ENCODE measurements around the gene ZNF165. TPM values are rescaled to one million over a fixed set of nuclear protein-coding genes. Genes with fewer than 3 reads are reported as not detected.
A peak's percentile ranks its signal among the peaks of the same experiment; 100 is the strongest.

The ZNF165 gene
- total and polyA plus RNA-seq, 2 donors (not counting 1 experiment from before 2014, with no cell fraction given): 0.23 to 0.33 TPM

- Histone ChIP-seq H3K27me3 (ENCODE audit: control insufficient read depth, insufficient read depth, low read length) (no peaks in the 10 kb centered on the region), H4K20me1 (ENCODE audit: control insufficient read depth, extremely low read depth, insufficient read depth, low read length) (no peaks in the 10 kb centered on the region), H3K79me2 (ENCODE audit: control insufficient read depth, insufficient read depth, low read length) (no peaks in the 10 kb centered on the region), H3K4me3 (replicated peaks in 1 of 4; ENCODE audit: control extremely low read depth in 1 of 4, insufficient read depth in 1 of 4, low read depth in 3 of 4, low read length in 4 of 4) (peak overlapping the region; percentile 69 to 89 (median 78)), H3K4me2 (ENCODE audit: extremely low read depth, insufficient read depth, low read length) (peak overlapping the region; percentile 94), H2AFZ (ENCODE audit: low read length) (peak overlapping the region; percentile 99), H3K27ac (ENCODE audit: insufficient read depth, low read length) (peak overlapping the region; percentile 69), H3K9ac (ENCODE audit: insufficient read depth, low read length) (no peak overlapping the region), H3K9me3 (ENCODE audit: control insufficient read depth, insufficient read depth, low read depth, low read length) (no peaks in the 10 kb centered on the region), H3K4me1 (ENCODE audit: control insufficient read depth, extremely low read depth, insufficient read depth, low read length) (no peaks in the 10 kb centered on the region), H3K36me3 (ENCODE audit: control insufficient read depth, insufficient read depth, low read length) (no peaks in the 10 kb centered on the region)
- DNase-seq (ENCODE audit: low read depth in 2 of 2): peak; percentile 22 to 25
- no peak for TF ChIP-seq EZH2 (IDR thresholded peaks at IDR 0.05; ENCODE audit: low read length, missing control alignments)
- TF ChIP-seq, protein P1, sequence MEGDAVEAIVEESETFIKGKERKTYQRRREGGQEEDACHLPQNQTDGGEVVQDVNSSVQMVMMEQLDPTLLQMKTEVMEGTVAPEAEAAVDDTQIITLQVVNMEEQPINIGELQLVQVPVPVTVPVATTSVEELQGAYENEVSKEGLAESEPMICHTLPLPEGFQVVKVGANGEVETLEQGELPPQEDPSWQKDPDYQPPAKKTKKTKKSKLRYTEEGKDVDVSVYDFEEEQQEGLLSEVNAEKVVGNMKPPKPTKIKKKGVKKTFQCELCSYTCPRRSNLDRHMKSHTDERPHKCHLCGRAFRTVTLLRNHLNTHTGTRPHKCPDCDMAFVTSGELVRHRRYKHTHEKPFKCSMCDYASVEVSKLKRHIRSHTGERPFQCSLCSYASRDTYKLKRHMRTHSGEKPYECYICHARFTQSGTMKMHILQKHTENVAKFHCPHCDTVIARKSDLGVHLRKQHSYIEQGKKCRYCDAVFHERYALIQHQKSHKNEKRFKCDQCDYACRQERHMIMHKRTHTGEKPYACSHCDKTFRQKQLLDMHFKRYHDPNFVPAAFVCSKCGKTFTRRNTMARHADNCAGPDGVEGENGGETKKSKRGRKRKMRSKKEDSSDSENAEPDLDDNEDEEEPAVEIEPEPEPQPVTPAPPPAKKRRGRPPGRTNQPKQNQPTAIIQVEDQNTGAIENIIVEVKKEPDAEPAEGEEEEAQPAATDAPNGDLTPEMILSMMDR (conservative IDR thresholded peaks at IDR 0.05 in 1 of 2, IDR thresholded peaks at IDR 0.05 in 1 of 2; ENCODE audit: low read depth in 1 of 2, low read length in 2 of 2): no peak
Measured at GRCh38 chr6:28105245-28105639, 24.9 kb downstream of the ZNF165 start.

DNA sequence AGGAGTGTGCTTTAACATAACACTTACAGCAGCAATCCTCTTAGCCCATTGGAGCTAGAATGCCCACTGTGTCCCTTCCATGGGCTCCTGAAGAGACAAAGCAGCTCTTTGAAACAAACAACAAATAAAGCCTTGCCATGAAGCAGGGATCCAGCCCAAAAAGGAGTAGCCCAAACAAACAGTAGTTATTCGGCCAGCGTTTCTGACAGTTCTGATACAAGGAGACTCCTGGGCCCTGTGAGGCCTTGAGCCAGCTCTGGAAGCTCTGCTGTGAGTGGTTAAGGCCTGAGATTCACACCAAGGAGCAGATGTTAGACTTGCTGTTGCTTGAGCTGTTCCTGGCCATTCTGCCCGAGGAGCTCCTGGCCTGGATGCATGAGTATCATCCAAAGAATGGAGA is 27.1 kb downstream of the ZNF165 start:
- DNase-seq (ENCODE audit: low read depth in 2 of 2): no peak
- no peaks in the 10 kb centered on the region for H4K20me1 ChIP-seq (ENCODE audit: control insufficient read depth, extremely low read depth, insufficient read depth, low read length)
- no peaks in the 10 kb centered on the region for H3K27me3 ChIP-seq (ENCODE audit: control insufficient read depth, insufficient read depth, low read length)
- TF ChIP-seq EZH2 (IDR thresholded peaks at IDR 0.05; ENCODE audit: low read length, missing control alignments): no peak
- TF ChIP-seq, protein P1 (conservative IDR thresholded peaks at IDR 0.05 in 1 of 2, IDR thresholded peaks at IDR 0.05 in 1 of 2; ENCODE audit: low read depth in 1 of 2, low read length in 2 of 2): no peak
- H3K9ac ChIP-seq (ENCODE audit: insufficient read depth, low read length): no peak overlapping the region
- no peaks in the 10 kb centered on the region for H3K4me1 ChIP-seq (ENCODE audit: control insufficient read depth, extremely low read depth, insufficient read depth, low read length)
- no peaks in the 10 kb centered on the region for H3K9me3 ChIP-seq (ENCODE audit: control insufficient read depth, insufficient read depth, low read depth, low read length)
- no peak overlapping the region for H3K4me2 ChIP-seq (ENCODE audit: extremely low read depth, insufficient read depth, low read length)
- H3K27ac ChIP-seq (ENCODE audit: insufficient read depth, low read length): no peak overlapping the region
- no peaks in the 10 kb centered on the region for H3K79me2 ChIP-seq (ENCODE audit: control insufficient read depth, insufficient read depth, low read length)
- H3K36me3 ChIP-seq (ENCODE audit: control insufficient read depth, insufficient read depth, low read length): no peaks in the 10 kb centered on the region
- no peak overlapping the region for H3K4me3 ChIP-seq (replicated peaks in 1 of 4; ENCODE audit: control extremely low read depth in 1 of 4, insufficient read depth in 1 of 4, low read depth in 3 of 4, low read length in 4 of 4)
- H2AFZ ChIP-seq (ENCODE audit: low read length): no peak overlapping the region

DNA sequence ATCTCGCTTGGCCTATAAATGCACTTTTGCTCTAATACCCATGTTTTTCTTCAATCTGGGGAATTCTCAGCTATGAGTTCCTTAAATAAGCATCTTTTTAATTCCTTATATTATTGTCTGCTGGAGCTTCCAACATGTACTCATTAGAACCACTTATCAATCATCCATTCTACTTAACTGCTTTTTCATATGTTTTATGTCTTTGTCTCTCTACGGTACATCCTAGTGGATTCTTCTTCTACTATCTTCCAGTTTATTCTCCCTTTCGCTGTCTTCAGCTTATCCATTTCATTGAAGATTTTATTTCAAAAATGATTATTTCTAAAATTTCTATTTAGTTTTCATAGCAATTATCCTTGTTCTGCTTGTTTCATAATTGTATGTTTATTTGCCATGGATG is 31.6 kb downstream of the ZNF165 start:
- Histone ChIP-seq H3K4me1 (ENCODE audit: control insufficient read depth, extremely low read depth, insufficient read depth, low read length) (no peaks in the 10 kb centered on the region), H3K4me2 (ENCODE audit: extremely low read depth, insufficient read depth, low read length) (no peak overlapping the region), H3K9ac (ENCODE audit: insufficient read depth, low read length) (no peak overlapping the region), H3K9me3 (ENCODE audit: control insufficient read depth, insufficient read depth, low read depth, low read length) (no peaks in the 10 kb centered on the region), H3K36me3 (ENCODE audit: control insufficient read depth, insufficient read depth, low read length) (peaks cover 3% of the 10 kb centered on the region), H3K27me3 (ENCODE audit: control insufficient read depth, insufficient read depth, low read length) (no peaks in the 10 kb centered on the region), H3K4me3 (replicated peaks in 1 of 4; ENCODE audit: control extremely low read depth in 1 of 4, insufficient read depth in 1 of 4, low read depth in 3 of 4, low read length in 4 of 4) (no peak overlapping the region), H4K20me1 (ENCODE audit: control insufficient read depth, extremely low read depth, insufficient read depth, low read length) (no peaks in the 10 kb centered on the region), H2AFZ (ENCODE audit: low read length) (no peak overlapping the region), H3K27ac (ENCODE audit: insufficient read depth, low read length) (no peak overlapping the region), H3K79me2 (ENCODE audit: control insufficient read depth, insufficient read depth, low read length) (no peaks in the 10 kb centered on the region)
- DNase-seq (ENCODE audit: low read depth in 2 of 2): no peak
- TF ChIP-seq, protein P1 (conservative IDR thresholded peaks at IDR 0.05 in 1 of 2, IDR thresholded peaks at IDR 0.05 in 1 of 2; ENCODE audit: low read depth in 1 of 2, low read length in 2 of 2): no peak
- TF ChIP-seq EZH2 (IDR thresholded peaks at IDR 0.05; ENCODE audit: low read length, missing control alignments): no peak

Data from fibroblast of lung (primary cell).